SK-N-SH (cell line): ENCODE data around the gene VPS35L. TPM values are rescaled to one million over a fixed set of nuclear protein-coding genes. Genes with fewer than 3 reads are reported as not detected.

Experiments used
- CTCF ChIA-PET: fragments of 300-600, 350-600 bp; formaldehyde crosslinking; extraction: SDS; loops from one replicate; lab custom pipeline; 2021; lab: Yijun Ruan, JAX
- POLR2A ChIA-PET: fragments of 350-600 bp; sonication (Branson Sonifier 250); formaldehyde crosslinking; extraction: SDS; loops from one replicate; lab custom pipeline; 2020; ENCODE audit warnings: antibody characterized with exemption, inconsistent platforms; lab: Yijun Ruan, JAX
- DNase-seq: peaks from one replicate; pipeline ENCODE4 v3.0.0; 2012
- H2AFZ ChIP-seq: fragments of 200-600 bp; sonication (generic); 2 replicates; pipeline ENCODE4 v1.8.1; 2016; ENCODE audit warnings: antibody characterized with exemption, mild to moderate bottlenecking, low read depth
- H3F3A ChIP-seq: fragments of 200-600 bp; sonication (generic); replicated peaks from 2 replicates; pipeline ENCODE3; 2016; ENCODE audit warnings: antibody characterized with exemption, mild to moderate bottlenecking; ENCODE audit not compliant: insufficient read depth
- H3K27ac ChIP-seq, 2 experiments: fragments of 200-500 bp in 1 of 2; fragments of 200-600 bp in 1 of 2; sonication (Bioruptor generic) in 1 of 2; sonication (generic), shearing (Covaris generic) in 1 of 2; 2 replicates each; pipeline versions ENCODE4 v1.5.1 to v1.6.1; 2014 to 2016; ENCODE audit warnings: low read depth in 2 of 2, inconsistent platforms in 1 of 2, low read length in 1 of 2, mild to moderate bottlenecking in 1 of 2, mixed read lengths in 1 of 2
- H3K27me3 ChIP-seq: fragments of 200-600 bp; sonication (generic), shearing (Covaris generic); 2 replicates; pipeline ENCODE4 v1.6.1; 2016; ENCODE audit warnings: mixed run types; ENCODE audit not compliant: insufficient read depth
- H3K36me3 ChIP-seq, 2 experiments: fragments of 200-500 bp in 1 of 2; fragments of 200-600 bp in 1 of 2; sonication (Bioruptor generic) in 1 of 2; sonication (generic) in 1 of 2; replicated peaks in 1 of 2; 2 replicates each; pipeline versions ENCODE3 to v1.5.1; 2014 to 2016; ENCODE audit warnings: low read length in 1 of 2, mild to moderate bottlenecking in 1 of 2; ENCODE audit not compliant: insufficient read depth in 2 of 2, control insufficient read depth in 1 of 2
- H3K4me1 ChIP-seq, 2 experiments: fragments of 200-500 bp in 1 of 2; fragments of 200-600 bp in 1 of 2; sonication (Bioruptor generic) in 1 of 2; sonication (generic), shearing (Covaris generic) in 1 of 2; 2 replicates each; pipeline versions ENCODE4 v1.5.1 to v1.6.1; 2014 to 2016; ENCODE audit warnings: low read depth in 1 of 2, low read length in 1 of 2, mixed run types in 1 of 2; ENCODE audit not compliant: insufficient read depth in 2 of 2, control insufficient read depth in 1 of 2
- H3K4me2 ChIP-seq: fragments of 200-600 bp; sonication (generic), shearing (Covaris generic); 2 replicates; pipeline ENCODE4 v1.6.1; 2017; ENCODE audit warnings: mixed run types
- H3K4me3 ChIP-seq, 2 experiments: fragments of 200-500 bp in 1 of 2; fragments of 200-600 bp in 1 of 2; sonication (Bioruptor generic) in 1 of 2; sonication (generic), shearing (Covaris generic) in 1 of 2; 2 replicates each; pipeline versions ENCODE4 v1.5.1 to v1.8.1; 2014 to 2016; ENCODE audit warnings: low read depth in 2 of 2, inconsistent platforms in 1 of 2, low read length in 1 of 2, mild to moderate bottlenecking in 1 of 2, mixed read lengths in 1 of 2, moderate library complexity in 1 of 2
- H3K79me2 ChIP-seq: fragments of 200-600 bp; sonication (generic); 2 replicates; pipeline ENCODE4 v1.8.1; 2017; ENCODE audit warnings: mild to moderate bottlenecking; ENCODE audit not compliant: insufficient read depth
- H3K9ac ChIP-seq: fragments of 200-600 bp; sonication (generic); 2 replicates; pipeline ENCODE4 v1.6.1; 2017; ENCODE audit warnings: mixed run types
- H3K9me2 ChIP-seq: fragments of 200-600 bp; sonication (generic); 2 replicates; pipeline ENCODE4 v1.6.1; 2017; ENCODE audit warnings: mixed run types
- H3K9me3 ChIP-seq: fragments of 200-600 bp; sonication (generic); 2 replicates; pipeline ENCODE4 v1.6.1; 2017; ENCODE audit warnings: mixed run types, mild to moderate bottlenecking, moderate library complexity
- H4K20me1 ChIP-seq: fragments of 200-600 bp; sonication (generic); 2 replicates; pipeline ENCODE4 v1.6.1; 2017; ENCODE audit warnings: mild to moderate bottlenecking, mixed run types; ENCODE audit not compliant: insufficient read depth
- CHD2 ChIP-seq: fragments of 150-350 bp; IDR thresholded peaks from 2 replicates; pipeline ENCODE4 v1.6.1; 2018; ENCODE audit warnings: low read length; ENCODE audit not compliant: partially characterized antibody
- ELF1 ChIP-seq: IDR thresholded peaks from 2 replicates; pipeline ENCODE4 v1.4.0; 2012
- EP300 ChIP-seq, 2 experiments: IDR thresholded peaks; 2 replicates each; pipeline versions ENCODE4 v1.4.0 to v1.6.1; 2012; ENCODE audit warnings: borderline replicate concordance in 1 of 2, low read depth in 1 of 2, low read length in 1 of 2
- FOXM1 ChIP-seq: IDR thresholded peaks from 2 replicates; pipeline ENCODE4 v1.4.0; 2012; ENCODE audit warnings: low read depth, mild to moderate bottlenecking
- GATA2 ChIP-seq: sonication (generic); formaldehyde crosslinking; IDR thresholded peaks from 2 replicates; pipeline ENCODE4 v1.5.0; 2020; ENCODE audit warnings: mild to moderate bottlenecking, missing genetic modification reagents
- JUND ChIP-seq: IDR thresholded peaks from 2 replicates; pipeline ENCODE4 v1.4.0; 2012
- NFIC ChIP-seq: IDR thresholded peaks from 2 replicates; pipeline ENCODE4 v1.4.0; 2012; ENCODE audit warnings: borderline replicate concordance
- NRF1 ChIP-seq: IDR thresholded peaks from 2 replicates; pipeline ENCODE4 v1.6.1; 2012; ENCODE audit warnings: low read depth, mild to moderate bottlenecking, low read length
- POLR2AphosphoS5 ChIP-seq: IDR thresholded peaks from 2 replicates; pipeline ENCODE4 v1.6.1; 2012; ENCODE audit warnings: low read depth, low read length
- RAD21 ChIP-seq: IDR thresholded peaks from 2 replicates; pipeline ENCODE4 v1.6.1; 2012; ENCODE audit warnings: mild to moderate bottlenecking, low read length
- RXRA ChIP-seq: IDR thresholded peaks from 2 replicates; pipeline ENCODE4 v1.4.0; 2012; ENCODE audit warnings: low read depth, mild to moderate bottlenecking, borderline replicate concordance
- SMC3 ChIP-seq: IDR thresholded peaks from 2 replicates; pipeline ENCODE4 v1.6.1; 2012; ENCODE audit warnings: low read depth, low read length, improper control_type of control experiment
- TAF1 ChIP-seq: IDR thresholded peaks from 2 replicates; pipeline ENCODE4 v1.6.1; 2012; ENCODE audit warnings: low read depth, mild to moderate bottlenecking, low read length, moderate library complexity, borderline replicate concordance
- TCF12 ChIP-seq: IDR thresholded peaks from 2 replicates; pipeline ENCODE4 v1.4.0; 2012
- TEAD4 ChIP-seq: IDR thresholded peaks from 2 replicates; pipeline ENCODE4 v1.4.0; 2012; ENCODE audit warnings: mild to moderate bottlenecking, borderline replicate concordance; ENCODE audit not compliant: insufficient read depth
- YY1 ChIP-seq: IDR thresholded peaks from 2 replicates; pipeline ENCODE4 v1.4.0; 2012; ENCODE audit warnings: low read depth, mild to moderate bottlenecking
- WGBS: methylation state at CpG from one replicate; pipeline ENCODE4 v1.1.6; 2017; ENCODE audit warnings: low lambda C conversion rate; 5-methylcytosine and 5-hydroxymethylcytosine counted together
- polyA plus RNA-seq, 3 experiments: library from polyadenylated mRNA; depleted of rRNA; stranded (reverse); fragments of >200 nt; gene quantifications; 2 replicates each; pipeline ENCODE4 v1.2.3, GENCODE V29; 2012
- TF ChIP-seq, protein P1 (sequence below): IDR thresholded peaks from 2 replicates; pipeline ENCODE4; 2012
- TF ChIP-seq, protein P2 (sequence below): fragments of 200-600 bp; sonication (generic); IDR thresholded peaks from 2 replicates; pipeline ENCODE4 v1.6.1; 2017; ENCODE audit warnings: antibody characterized with exemption, mild to moderate bottlenecking, moderate library complexity
- TF ChIP-seq, protein P3 (sequence below): IDR thresholded peaks from 2 replicates; pipeline ENCODE4 v1.4.0; 2012; ENCODE audit warnings: low read depth
- TF ChIP-seq, protein P4 (sequence below): IDR thresholded peaks from 2 replicates; pipeline ENCODE4 v1.4.0; 2012; ENCODE audit warnings: low read depth, borderline replicate concordance

The VPS35L gene
- polyA plus RNA-seq, 1 of the 3 experiments (the other 2 are of a cell fraction) = 35.3 TPM

DNA sequence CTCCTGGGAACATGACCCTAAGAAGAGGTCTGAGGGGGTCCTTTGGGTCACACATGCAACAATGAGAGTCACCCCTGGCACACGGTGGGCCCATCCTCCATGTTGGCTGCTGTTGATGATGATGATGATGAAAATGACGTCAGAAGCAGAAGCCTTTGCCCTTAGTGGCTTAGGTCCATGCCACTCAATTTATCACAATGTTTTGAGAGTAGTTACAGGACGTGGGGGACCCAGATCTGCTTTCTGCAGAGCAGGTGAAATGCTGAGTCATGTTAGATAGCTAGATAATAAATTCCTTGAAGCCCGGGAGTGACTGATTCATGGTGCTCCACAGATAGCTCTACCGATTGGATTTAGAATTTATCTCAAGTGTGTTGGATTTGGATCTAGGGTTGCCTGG is 53.9 kb downstream of the VPS35L start:
- H3F3A ChIP-seq = no peaks in the 10 kb centered on the region
- no peaks in the 10 kb centered on the region for H3K4me1 ChIP-seq
- H2AFZ ChIP-seq = no peak overlapping the region
- no peak overlapping the region for H3K4me3 ChIP-seq
- no peaks in the 10 kb centered on the region for H3K9me3 ChIP-seq
- no peak for DNase-seq
- H3K27ac ChIP-seq = no peak overlapping the region
- TF ChIP-seq, protein P1, sequence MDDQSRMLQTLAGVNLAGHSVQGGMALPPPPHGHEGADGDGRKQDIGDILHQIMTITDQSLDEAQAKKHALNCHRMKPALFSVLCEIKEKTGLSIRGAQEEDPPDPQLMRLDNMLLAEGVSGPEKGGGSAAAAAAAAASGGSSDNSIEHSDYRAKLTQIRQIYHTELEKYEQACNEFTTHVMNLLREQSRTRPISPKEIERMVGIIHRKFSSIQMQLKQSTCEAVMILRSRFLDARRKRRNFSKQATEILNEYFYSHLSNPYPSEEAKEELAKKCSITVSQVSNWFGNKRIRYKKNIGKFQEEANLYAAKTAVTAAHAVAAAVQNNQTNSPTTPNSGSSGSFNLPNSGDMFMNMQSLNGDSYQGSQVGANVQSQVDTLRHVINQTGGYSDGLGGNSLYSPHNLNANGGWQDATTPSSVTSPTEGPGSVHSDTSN = no peak
- no peak for TF ChIP-seq CHD2
- no peak for TF ChIP-seq POLR2AphosphoS5
- no peak for TF ChIP-seq FOXM1
- TF ChIP-seq YY1 = no peak
- no peak for TF ChIP-seq RXRA
- TF ChIP-seq NFIC = no peak
- TF ChIP-seq NRF1 = no peak
- no peak for TF ChIP-seq GATA2 (CRISPR knock-in tag)
- no peak for TF ChIP-seq ELF1
- TF ChIP-seq TEAD4 = no peak
- TF ChIP-seq, protein P2, sequence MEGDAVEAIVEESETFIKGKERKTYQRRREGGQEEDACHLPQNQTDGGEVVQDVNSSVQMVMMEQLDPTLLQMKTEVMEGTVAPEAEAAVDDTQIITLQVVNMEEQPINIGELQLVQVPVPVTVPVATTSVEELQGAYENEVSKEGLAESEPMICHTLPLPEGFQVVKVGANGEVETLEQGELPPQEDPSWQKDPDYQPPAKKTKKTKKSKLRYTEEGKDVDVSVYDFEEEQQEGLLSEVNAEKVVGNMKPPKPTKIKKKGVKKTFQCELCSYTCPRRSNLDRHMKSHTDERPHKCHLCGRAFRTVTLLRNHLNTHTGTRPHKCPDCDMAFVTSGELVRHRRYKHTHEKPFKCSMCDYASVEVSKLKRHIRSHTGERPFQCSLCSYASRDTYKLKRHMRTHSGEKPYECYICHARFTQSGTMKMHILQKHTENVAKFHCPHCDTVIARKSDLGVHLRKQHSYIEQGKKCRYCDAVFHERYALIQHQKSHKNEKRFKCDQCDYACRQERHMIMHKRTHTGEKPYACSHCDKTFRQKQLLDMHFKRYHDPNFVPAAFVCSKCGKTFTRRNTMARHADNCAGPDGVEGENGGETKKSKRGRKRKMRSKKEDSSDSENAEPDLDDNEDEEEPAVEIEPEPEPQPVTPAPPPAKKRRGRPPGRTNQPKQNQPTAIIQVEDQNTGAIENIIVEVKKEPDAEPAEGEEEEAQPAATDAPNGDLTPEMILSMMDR = no peak
- TF ChIP-seq TAF1 = no peak
- TF ChIP-seq SMC3 = no peak
- TF ChIP-seq TCF12 = no peak
- TF ChIP-seq RAD21 = no peak
- no peak for TF ChIP-seq JUND
- TF ChIP-seq, protein P3, sequence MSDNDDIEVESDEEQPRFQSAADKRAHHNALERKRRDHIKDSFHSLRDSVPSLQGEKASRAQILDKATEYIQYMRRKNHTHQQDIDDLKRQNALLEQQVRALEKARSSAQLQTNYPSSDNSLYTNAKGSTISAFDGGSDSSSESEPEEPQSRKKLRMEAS = no peak
- no peak for TF ChIP-seq EP300 (IDR thresholded peaks at IDR 0.05; ENCODE audit: borderline replicate concordance in 1 of 2, low read depth in 1 of 2, low read length in 1 of 2)
- TF ChIP-seq, protein P4, sequence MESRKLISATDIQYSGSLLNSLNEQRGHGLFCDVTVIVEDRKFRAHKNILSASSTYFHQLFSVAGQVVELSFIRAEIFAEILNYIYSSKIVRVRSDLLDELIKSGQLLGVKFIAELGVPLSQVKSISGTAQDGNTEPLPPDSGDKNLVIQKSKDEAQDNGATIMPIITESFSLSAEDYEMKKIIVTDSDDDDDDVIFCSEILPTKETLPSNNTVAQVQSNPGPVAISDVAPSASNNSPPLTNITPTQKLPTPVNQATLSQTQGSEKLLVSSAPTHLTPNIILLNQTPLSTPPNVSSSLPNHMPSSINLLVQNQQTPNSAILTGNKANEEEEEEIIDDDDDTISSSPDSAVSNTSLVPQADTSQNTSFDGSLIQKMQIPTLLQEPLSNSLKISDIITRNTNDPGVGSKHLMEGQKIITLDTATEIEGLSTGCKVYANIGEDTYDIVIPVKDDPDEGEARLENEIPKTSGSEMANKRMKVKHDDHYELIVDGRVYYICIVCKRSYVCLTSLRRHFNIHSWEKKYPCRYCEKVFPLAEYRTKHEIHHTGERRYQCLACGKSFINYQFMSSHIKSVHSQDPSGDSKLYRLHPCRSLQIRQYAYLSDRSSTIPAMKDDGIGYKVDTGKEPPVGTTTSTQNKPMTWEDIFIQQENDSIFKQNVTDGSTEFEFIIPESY = no peak
- CTCF ChIA-PET = interaction anchor here (1.4 kb wide), 1 partner anchor 26 kb away, joined by 3 read pairs; no protein-coding TSS in a partner anchor
- no peak overlapping the region for H3K9ac ChIP-seq
- H3K27me3 ChIP-seq = no peaks in the 10 kb centered on the region
- POLR2A ChIA-PET = no interaction called here
- H3K79me2 ChIP-seq = no peaks in the 10 kb centered on the region
- H3K9me2 ChIP-seq = no peaks in the 10 kb centered on the region
- no peak overlapping the region for H3K4me2 ChIP-seq
- no peaks in the 10 kb centered on the region for H4K20me1 ChIP-seq
- 81% methylated on average over 4 of the region's 5 CpGs for WGBS
- H3K36me3 ChIP-seq = peaks cover 25 to 58% of the 10 kb centered on the region in 2 experiments
